Thyroid gland (tissue), 4 donors: ENCODE results near the gene FLCN. TPM values are rescaled to one million over a fixed set of nuclear protein-coding genes. Genes with fewer than 3 reads are reported as not detected.

Source experiments
- DNase-seq, 2 donors: peaks; one replicate each; pipeline ENCODE4 v3.0.0-alpha.2; 2019
- H3K27ac ChIP-seq, 3 donors: fragments of 200-600 bp; sonication (generic); 1 replicate in 2 of 3; 2 replicates in 1 of 3; pipeline ENCODE4 v1.5.1; 2016 to 2019; ENCODE audit warnings: mild to moderate bottlenecking in 1 of 3, moderate library complexity in 1 of 3
- H3K27me3 ChIP-seq: fragments of 200-600 bp; sonication (generic); one replicate; pipeline ENCODE4 v1.5.1; 2019
- H3K36me3 ChIP-seq, 2 donors: fragments of 200-600 bp; sonication (generic); one replicate each; pipeline ENCODE4 v1.5.1; 2016 to 2019
- H3K4me1 ChIP-seq, 2 donors: fragments of 200-600 bp; sonication (generic); one replicate each; pipeline ENCODE4 v1.5.1; 2017 to 2019
- H3K4me3 ChIP-seq, 3 donors: fragments of 200-600 bp; sonication (generic); replicated peaks in 1 of 3; 1 replicate in 2 of 3; 2 replicates in 1 of 3; pipeline ENCODE4 v1.5.1; 2016; ENCODE audit warnings: mild to moderate bottlenecking in 1 of 3
- H3K9me3 ChIP-seq: fragments of 200-600 bp; sonication (generic); one replicate; pipeline ENCODE4 v1.5.1; 2017
- POLR2A ChIP-seq, 2 donors: fragments of 450-650 bp; IDR thresholded peaks; one replicate each; pipeline ENCODE4 v1.6.1; 2017; ENCODE audit warnings: antibody characterized with exemption in 2 of 2, mild to moderate bottlenecking in 2 of 2, moderate library complexity in 1 of 2
- WGBS, 2 donors: methylation state at CpG; one replicate each; pipeline ENCODE4 v1.1.5; 2017; 5-methylcytosine and 5-hydroxymethylcytosine counted together
- intact Hi-C: fragments of 100-400 bp; cut with DNase I; formaldehyde crosslinking; loops from one replicate; pipeline ENCODE4 v1.15.1; 2023
- total RNA-seq, 4 donors: library from RNA; depleted of rRNA; stranded (reverse); fragments of >200 nt; gene quantifications; one replicate each; pipeline ENCODE4 v1.2.3, GENCODE V29; 2016
- TF ChIP-seq, protein P1 (sequence below), 6 experiments: fragments of 200-600 bp in 3 of 6; fragments of 450-650 bp in 3 of 6; sonication (generic) in 3 of 6; IDR thresholded peaks; one replicate each; pipeline ENCODE4 v1.5.1; 2016 to 2019; ENCODE audit warnings: antibody characterized with exemption in 6 of 6, mild to moderate bottlenecking in 2 of 6, inconsistent platforms in 1 of 6, moderate library complexity in 1 of 6

Gene FLCN
- total RNA-seq, 4 donors from 2014 or later = 61.5 to 79.7 (median 68.2) TPM

DNA sequence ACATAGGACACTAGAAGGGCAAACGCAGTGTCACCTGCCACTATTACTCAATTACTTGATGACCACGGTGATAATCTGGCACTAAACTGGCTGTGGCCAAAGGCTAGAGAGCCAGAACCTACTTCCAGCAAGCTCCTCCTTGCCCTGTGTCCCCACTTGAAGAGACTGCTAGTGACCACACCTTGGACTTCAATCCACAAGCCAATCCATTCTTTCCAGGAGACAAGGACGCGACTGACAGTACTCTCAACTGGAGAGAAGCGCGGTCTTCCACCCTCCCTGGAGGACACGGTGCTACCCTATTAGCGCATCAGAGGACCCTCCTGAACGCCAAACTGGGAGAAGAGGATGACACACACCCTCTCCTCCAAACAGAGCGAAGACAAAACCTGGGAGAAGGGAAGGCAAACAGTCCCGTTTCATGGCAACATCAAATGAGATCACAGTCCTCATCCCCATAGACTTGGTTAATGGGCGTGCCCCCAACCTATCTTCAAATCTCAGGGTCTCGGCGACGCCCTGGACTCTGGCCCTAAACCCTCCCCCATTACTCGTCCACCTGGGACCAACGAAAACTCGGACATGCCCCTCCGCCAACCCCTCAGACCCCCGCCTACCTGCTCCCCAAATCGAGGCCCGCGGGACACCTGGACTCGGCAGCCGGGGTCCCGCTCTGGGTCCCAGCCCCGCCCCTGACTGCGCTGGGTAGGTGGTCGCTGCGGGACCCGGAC is 508 bp downstream of the FLCN start:
- H3K27me3 ChIP-seq = no peaks in the 10 kb centered on the region
- peak overlapping the region; percentile 45 to 100 (median 99) for H3K4me3 ChIP-seq
- TF ChIP-seq, protein P1, sequence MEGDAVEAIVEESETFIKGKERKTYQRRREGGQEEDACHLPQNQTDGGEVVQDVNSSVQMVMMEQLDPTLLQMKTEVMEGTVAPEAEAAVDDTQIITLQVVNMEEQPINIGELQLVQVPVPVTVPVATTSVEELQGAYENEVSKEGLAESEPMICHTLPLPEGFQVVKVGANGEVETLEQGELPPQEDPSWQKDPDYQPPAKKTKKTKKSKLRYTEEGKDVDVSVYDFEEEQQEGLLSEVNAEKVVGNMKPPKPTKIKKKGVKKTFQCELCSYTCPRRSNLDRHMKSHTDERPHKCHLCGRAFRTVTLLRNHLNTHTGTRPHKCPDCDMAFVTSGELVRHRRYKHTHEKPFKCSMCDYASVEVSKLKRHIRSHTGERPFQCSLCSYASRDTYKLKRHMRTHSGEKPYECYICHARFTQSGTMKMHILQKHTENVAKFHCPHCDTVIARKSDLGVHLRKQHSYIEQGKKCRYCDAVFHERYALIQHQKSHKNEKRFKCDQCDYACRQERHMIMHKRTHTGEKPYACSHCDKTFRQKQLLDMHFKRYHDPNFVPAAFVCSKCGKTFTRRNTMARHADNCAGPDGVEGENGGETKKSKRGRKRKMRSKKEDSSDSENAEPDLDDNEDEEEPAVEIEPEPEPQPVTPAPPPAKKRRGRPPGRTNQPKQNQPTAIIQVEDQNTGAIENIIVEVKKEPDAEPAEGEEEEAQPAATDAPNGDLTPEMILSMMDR (IDR thresholded peaks at IDR 0.05) = no peak
- TF ChIP-seq POLR2A (IDR thresholded peaks at IDR 0.05) = peak in 1 of 2 donors; percentile 41
- H3K4me1 ChIP-seq = peaks cover 16 to 28% of the 10 kb centered on the region in 2 donors
- H3K36me3 ChIP-seq = peaks cover 10 to 11% of the 10 kb centered on the region in 2 donors
- DNase-seq = peak; percentile 40 to 42
- intact Hi-C loops = no loop called here
- no peaks in the 10 kb centered on the region for H3K9me3 ChIP-seq
- H3K27ac ChIP-seq = peak overlapping the region; percentile 95 to 98 (median 97)
- 2 to 4% methylated on average over 16 to 26 of the region's 31 CpGs for WGBS, 2 donors

DNA sequence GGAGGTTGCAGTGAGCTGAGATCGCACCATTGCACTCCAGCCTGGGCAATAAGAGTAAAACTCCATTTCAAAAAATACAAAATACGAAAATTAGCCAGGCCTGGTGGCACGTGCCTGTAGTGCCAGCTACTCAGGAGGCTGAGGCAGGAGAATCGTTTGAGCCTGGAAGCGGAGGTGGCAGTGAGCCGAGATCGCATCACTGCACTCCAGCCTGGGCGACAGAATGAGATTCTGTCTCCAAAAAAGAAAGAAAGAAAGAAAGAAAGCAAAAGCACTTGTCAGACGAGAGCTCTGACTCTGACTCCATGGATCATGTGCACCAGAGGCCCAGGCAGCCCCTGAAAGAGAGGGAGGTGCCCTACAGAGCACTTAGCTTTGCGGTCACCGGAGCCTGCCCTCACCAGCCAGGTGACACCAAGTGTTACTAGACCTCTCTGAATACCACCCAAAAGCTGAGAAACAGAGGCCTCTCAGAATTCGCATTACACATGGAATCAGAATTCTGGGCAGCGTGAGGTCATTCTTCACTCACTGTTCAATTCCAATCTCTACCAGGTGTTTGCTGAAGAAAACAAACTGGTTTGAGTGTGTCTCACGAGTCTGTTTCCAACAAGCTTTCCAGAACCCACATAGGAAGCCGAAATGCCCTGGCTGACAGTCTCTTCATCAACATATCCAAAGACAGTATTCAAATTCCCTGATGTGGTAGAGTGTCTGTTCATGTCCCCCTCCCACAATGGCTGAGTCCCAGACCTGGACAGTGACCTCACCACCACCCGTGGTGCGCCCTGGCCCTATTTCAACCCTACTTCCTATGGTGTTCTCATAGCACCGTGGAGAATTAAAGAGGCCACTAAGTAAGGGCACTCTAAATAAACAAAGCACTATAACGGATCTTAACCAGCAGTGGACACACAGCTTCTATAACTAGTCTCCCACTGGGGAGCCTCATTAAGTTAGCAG is 1.5 kb downstream of the FLCN start:
- no peaks in the 10 kb centered on the region for H3K9me3 ChIP-seq
- H3K27me3 ChIP-seq = no peaks in the 10 kb centered on the region
- H3K4me3 ChIP-seq = peak overlapping the region; percentile 45 to 100 (median 99)
- TF ChIP-seq, protein P1 (IDR thresholded peaks at IDR 0.05) = no peak
- TF ChIP-seq POLR2A (IDR thresholded peaks at IDR 0.05) = no peak
- WGBS, 2 donors = 36 to 38% methylated on average over 17 to 19 of the region's 19 CpGs
- intact Hi-C loops = no loop called here
- H3K36me3 ChIP-seq = peaks cover 19 to 20% of the 10 kb centered on the region in 2 donors
- peaks cover 16 to 28% of the 10 kb centered on the region in 2 donors for H3K4me1 ChIP-seq
- peak; percentile 72 to 75 for DNase-seq
- peak overlapping the region; percentile 52 to 97 (median 95) for H3K27ac ChIP-seq

GRCh38 chr17:17232303-17232621 is 4.7 kb downstream of the FLCN start:
- intact Hi-C loops = no loop called here
- peaks cover 13 to 24% of the 10 kb centered on the region in 2 donors for H3K4me1 ChIP-seq
- H3K27me3 ChIP-seq = no peaks in the 10 kb centered on the region
- no peak overlapping the region for H3K27ac ChIP-seq
- 87 to 91% methylated on average over 11 of the region's 11 CpGs for WGBS, 2 donors
- peaks cover 46 to 52% of the 10 kb centered on the region in 2 donors for H3K36me3 ChIP-seq
- TF ChIP-seq, protein P1 (IDR thresholded peaks at IDR 0.05) = no peak
- TF ChIP-seq POLR2A (IDR thresholded peaks at IDR 0.05) = no peak
- H3K4me3 ChIP-seq = no peak overlapping the region
- DNase-seq = no peak
- no peaks in the 10 kb centered on the region for H3K9me3 ChIP-seq

GRCh38 chr17:17231621-17232302 is 5.2 kb downstream of the FLCN start:
- Histone ChIP-seq H3K4me1 (peaks cover 13 to 24% of the 10 kb centered on the region in 2 donors), H3K27me3 (no peaks in the 10 kb centered on the region), H3K4me3 (no peak overlapping the region), H3K27ac (no peak overlapping the region), H3K9me3 (no peaks in the 10 kb centered on the region), H3K36me3 (peaks cover 51 to 57% of the 10 kb centered on the region in 2 donors)
- WGBS, 2 donors = 90 to 91% methylated on average over 16 of the region's 16 CpGs
- TF ChIP-seq POLR2A (IDR thresholded peaks at IDR 0.05) = no peak
- TF ChIP-seq, protein P1 (IDR thresholded peaks at IDR 0.05) = no peak
- DNase-seq = no peak
- intact Hi-C loops = no loop called here
